C4-2B (cell line): ENCODE results near the gene CTNNBIP1.

Source experiments
- CTCF ChIP-seq: fragments of 450-650 bp; conservative IDR thresholded peaks from 2 replicates; pipeline ENCODE4 v1.5.1; 2017; ENCODE audit warnings: mild to moderate bottlenecking
- ZFX ChIP-seq: fragments of 450-650 bp; IDR thresholded peaks from 2 replicates; pipeline ENCODE4 v1.6.1; 2017

GRCh38 chr1:9878404-9878803 is 31.7 kb downstream of the CTNNBIP1 start:
- no peak for TF ChIP-seq CTCF
- TF ChIP-seq ZFX = no peak
